Measurements from ENCODE around the gene PI4K2B. TPM values are rescaled to one million over a fixed set of nuclear protein-coding genes. Genes with fewer than 3 reads are reported as not detected.
"Not testable (repeated sequence)": the region's sequence is repeated elsewhere in the genome, so short reads cannot be mapped to it uniquely, and the experiment has no call there.

The PI4K2B gene
- total RNA-seq, 1 donor: 25.9 TPM

DNA sequence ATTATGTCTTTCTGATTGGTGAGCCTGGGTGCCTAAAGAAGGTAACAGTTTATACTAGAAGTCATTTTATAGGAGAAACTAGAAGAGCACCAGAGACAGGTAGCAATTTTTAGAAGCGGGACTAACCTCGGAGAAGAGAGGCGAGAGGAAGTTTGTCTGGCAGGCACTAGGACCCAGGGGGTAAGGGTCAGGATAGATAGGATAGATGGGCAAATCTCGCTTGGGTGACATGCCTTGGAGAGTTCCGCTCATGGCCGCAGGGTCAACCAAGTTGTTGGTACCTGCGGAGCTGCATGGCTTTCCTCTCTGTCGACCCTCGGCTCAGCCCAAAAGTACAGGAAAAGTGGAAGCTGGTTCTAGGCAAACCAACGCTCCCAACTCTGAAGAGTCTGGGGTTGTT, 11.3 kb downstream of the PI4K2B start:
- H3K4me3 ChIP-seq (ENCODE audit: low read depth, low read length): no peak overlapping the region
- DNase-seq (ENCODE audit: low read depth): no peak
- TF ChIP-seq, protein P1, sequence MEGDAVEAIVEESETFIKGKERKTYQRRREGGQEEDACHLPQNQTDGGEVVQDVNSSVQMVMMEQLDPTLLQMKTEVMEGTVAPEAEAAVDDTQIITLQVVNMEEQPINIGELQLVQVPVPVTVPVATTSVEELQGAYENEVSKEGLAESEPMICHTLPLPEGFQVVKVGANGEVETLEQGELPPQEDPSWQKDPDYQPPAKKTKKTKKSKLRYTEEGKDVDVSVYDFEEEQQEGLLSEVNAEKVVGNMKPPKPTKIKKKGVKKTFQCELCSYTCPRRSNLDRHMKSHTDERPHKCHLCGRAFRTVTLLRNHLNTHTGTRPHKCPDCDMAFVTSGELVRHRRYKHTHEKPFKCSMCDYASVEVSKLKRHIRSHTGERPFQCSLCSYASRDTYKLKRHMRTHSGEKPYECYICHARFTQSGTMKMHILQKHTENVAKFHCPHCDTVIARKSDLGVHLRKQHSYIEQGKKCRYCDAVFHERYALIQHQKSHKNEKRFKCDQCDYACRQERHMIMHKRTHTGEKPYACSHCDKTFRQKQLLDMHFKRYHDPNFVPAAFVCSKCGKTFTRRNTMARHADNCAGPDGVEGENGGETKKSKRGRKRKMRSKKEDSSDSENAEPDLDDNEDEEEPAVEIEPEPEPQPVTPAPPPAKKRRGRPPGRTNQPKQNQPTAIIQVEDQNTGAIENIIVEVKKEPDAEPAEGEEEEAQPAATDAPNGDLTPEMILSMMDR (IDR thresholded peaks at IDR 0.05; ENCODE audit: insufficient read depth, low read depth, low read length): no peak

DNA sequence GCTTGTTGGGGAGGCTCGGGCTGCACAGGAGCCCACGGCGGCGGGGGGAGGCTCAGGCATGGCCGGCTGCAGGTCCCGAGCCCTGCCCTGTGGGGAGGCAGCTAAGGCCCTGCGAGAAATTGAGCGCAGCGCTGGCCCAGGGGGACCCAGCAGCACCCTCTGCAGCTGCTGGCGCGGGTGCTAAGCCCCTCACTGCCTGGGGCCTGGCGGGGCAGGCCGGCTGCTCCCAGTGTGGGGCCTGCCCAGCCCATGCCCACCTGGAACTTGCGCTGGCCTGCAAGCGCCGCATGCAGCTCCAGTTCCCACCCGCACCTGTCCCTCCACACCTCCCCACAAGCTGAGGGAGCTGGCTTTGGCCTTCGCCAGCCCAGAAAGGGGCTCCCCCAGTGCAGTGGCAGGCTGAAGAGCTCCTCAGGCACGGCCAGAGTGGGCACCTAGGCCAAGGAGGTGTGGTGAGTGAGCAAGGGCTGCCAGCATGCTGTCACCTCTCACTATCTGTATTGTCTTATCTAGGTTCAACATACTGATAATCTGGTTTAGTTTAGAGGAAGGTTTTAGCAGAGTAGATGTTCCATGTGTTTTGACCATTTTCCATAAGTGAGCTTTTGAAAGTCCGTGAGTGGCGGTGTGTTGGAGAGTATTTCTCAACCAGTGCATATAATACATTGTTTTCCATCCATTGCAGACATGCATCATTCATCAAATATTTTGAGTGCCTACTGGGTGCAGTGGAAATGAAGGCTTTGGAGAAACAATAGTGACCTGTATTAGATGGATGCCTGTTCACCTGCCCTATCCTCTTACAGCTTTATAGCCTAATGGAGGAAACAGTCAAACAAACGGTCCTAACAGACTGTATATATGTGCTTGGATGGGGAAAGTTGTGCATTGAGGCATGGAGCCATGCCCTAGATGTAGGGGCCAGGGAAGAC, 13.1 kb downstream of the PI4K2B start:
- H3K4me3 ChIP-seq (ENCODE audit: low read depth, low read length): no peak overlapping the region
- DNase-seq (ENCODE audit: low read depth): no peak
- TF ChIP-seq, protein P1 (IDR thresholded peaks at IDR 0.05; ENCODE audit: insufficient read depth, low read depth, low read length): no peak

DNA sequence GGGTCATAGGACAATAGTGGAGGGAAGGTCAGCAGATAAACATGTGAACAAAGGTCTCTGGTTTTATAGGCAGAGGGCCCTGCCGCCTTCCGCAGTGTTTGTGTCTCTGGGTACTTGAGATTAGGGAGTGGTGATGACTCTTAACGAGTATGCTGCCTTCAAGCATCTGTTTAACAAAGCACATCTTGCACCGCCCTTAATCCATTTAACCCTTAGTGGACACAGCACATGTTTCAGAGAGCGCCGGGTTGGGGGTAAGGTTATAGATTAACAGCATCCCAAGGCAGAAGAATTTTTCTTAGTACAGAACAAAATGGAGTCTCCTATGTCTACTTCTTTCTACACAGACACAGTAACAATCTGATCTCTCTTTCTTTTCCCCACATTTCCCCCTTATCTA, 15.0 kb downstream of the PI4K2B start:
- not testable (repeated sequence) for DNase-seq (ENCODE audit: low read depth); H3K4me3 ChIP-seq (ENCODE audit: low read depth, low read length)

DNA sequence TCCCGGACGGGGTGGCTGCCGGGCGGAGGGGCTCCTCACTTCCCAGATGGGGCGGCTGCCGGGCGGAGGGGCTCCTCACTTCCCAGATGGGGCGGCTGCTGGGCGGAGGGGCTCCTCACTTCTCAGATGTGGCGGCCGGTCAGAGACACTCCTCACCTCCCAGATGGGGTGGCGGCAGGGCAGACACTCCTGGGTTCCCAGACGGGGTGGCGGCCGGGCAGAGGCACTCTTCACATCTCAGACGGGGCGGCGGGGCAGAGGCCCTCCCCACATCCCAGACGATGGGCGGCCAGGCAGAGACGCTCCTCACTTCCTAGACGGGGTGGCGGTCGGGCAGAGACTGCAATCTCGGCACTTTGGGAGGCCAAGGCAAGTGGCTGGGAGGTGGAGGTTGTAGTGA, 15.7 kb downstream of the PI4K2B start:
- not testable (repeated sequence) for DNase-seq (ENCODE audit: low read depth); H3K4me3 ChIP-seq (ENCODE audit: low read depth, low read length)

DNA sequence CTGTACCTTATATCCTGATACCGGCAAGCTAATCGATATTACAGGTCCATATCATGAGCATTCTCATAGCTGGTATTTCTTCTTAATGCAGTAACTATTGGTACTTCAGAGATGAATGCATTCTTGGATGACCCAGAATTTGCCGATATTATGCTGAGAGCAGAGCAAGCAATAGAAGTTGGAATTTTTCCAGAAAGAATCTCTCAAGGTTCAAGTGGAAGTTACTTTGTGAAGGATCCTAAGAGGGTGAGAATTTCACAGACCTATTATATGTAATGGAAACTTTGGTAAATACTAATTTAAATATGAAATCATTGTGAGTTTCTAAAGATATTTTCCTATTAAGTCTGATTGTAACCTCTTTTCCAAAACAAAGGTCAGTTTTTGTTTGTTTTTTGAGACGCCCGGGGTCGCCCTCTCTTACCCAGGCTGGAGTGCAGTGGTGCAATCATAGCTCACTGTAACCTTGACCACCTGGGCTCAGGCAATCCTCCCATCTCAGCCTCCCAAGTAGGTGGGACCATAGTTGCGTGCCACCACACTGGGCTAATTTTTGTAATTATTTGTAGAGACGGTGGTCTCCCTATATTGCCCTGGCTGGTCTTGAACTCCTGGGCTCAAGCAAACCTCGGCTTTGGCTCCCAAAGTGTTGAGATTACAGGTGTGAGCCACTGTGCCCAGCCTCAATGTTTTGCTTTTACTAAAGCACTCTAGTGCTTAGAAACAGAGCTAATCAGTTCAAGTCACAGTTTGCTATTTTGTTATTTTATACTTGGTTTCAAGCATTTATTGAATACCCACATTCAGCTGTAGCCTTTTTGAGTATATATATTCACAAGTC, 18.6 kb downstream of the PI4K2B start:
- TF ChIP-seq, protein P1 (IDR thresholded peaks at IDR 0.05; ENCODE audit: insufficient read depth, low read depth, low read length): no peak
- no peak overlapping the region for H3K4me3 ChIP-seq (ENCODE audit: low read depth, low read length)
- DNase-seq (ENCODE audit: low read depth): no peak

DNA sequence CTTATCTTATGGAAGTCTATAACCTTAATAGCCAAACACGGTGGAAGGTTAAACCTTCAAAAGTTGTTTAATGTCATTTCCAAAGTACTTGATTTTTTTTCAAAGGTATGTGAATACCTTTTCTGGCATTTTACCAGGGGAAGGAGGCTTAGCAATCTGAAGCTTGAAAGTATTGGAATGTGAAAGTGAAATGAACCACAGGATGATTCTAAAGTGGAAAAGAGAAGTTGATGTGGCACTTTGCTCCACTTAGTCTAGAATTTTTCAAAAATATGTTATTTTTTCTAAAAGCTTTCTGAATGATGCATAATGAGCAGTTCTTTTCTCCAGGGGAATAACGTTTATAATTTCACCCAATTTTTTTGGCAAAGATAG, 19.2 kb downstream of the PI4K2B start:
- no peak for DNase-seq (ENCODE audit: low read depth)
- H3K4me3 ChIP-seq (ENCODE audit: low read depth, low read length): no peak overlapping the region
- TF ChIP-seq, protein P1 (IDR thresholded peaks at IDR 0.05; ENCODE audit: insufficient read depth, low read depth, low read length): no peak

DNA sequence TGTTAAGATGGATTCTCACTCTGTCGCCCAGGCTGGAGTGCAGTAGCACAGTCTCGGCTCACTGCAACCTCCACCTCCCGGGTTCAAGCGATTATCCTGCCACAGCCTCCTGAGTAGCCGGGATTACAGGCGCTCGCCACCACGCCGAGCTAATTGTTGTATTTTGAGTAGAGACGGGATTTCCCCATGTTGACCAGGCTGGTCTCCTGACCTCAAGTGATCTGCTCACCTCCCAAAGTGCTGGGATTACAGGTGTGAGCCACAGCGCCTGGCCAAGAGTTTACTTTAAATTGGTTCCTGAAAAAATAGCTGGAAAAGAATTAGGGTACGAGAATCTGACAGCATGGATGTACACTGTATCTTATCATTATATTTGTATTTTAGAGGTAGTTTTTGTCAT, 20.0 kb downstream of the PI4K2B start:
- not testable (repeated sequence) for DNase-seq (ENCODE audit: low read depth); H3K4me3 ChIP-seq (ENCODE audit: low read depth, low read length)

DNA sequence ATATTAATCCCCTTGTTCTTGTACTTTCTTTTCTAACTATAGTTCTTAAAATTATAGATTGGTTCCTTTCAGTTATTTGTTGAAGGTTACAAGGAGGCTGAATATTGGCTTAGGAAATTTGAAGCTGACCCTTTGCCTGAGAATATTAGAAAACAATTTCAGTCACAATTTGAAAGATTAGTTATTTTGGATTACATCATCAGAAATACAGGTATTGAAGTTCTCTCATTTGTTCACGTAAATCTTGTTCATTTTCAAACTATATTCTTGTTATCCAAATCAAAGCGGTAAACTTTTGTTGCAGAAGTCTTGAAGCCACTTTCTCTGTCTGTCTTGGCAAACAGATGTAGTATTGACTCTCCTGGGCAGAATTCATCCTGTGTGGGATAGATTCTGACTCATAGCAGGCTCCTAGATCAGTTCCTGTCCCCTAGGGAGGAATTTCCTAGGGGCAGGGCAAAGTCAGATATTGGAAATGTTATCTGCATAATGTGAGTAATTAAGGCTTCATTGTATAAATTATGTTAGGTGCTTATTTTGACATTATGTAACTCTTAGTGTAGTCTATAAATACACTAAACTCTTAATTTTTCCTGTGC, 25.2 kb downstream of the PI4K2B start:
- no peak for DNase-seq (ENCODE audit: low read depth)
- TF ChIP-seq, protein P1 (IDR thresholded peaks at IDR 0.05; ENCODE audit: insufficient read depth, low read depth, low read length): no peak
- H3K4me3 ChIP-seq (ENCODE audit: low read depth, low read length): no peak overlapping the region

Measured in fibroblast of villous mesenchyme (primary cell).